ENCODE results near the gene KLHL6. TPM values are rescaled to one million over a fixed set of nuclear protein-coding genes. Genes with fewer than 3 reads are reported as not detected.

KLHL6 gene
- total and polyA plus RNA-seq, 7 donors = 0.12 to 1.3 (median 0.42) TPM

DNA sequence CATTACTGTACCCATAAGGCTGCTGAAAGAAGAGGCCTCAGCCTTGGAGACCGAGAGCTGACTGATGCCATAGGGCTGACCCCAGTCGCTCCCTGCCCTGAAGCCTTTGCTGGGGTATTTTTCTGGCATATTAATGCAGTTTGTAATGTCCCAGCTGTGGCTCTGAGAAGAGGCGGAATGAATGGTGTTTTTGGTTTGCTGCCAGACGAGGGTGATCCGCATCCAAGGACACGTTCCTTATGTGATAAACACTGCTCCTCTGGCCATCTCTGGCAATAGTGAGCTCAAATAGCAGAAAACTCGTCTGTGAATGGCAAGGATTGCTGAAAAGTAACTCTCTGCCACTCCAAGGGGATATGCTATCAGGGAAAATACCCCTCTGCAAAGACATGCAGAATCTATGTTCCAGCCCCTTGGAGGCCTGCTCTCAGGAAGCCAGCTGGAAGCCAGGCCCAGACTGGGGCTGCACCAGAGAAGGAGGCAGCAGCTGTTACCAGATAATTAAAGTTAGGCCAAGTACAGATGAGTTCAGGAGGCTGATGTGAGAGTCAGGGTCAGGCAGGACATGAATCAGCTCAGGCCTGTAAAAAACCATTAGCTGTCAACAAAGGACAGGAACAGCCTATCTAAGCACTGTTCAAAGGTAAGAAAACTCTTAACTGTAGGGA is 28.9 kb upstream of the KLHL6 start:
- intact Hi-C loops (cut with DNase I) = loop anchor here in 1 of 2 donors (5.0 kb wide), 1 partner anchor 43 kb away; no protein-coding TSS in a partner anchor
- ATAC-seq = peak; percentile 79 to 90 (median 86)
- 9 to 15% (median 15%) methylated on average over 7 of the region's 7 CpGs for WGBS, 3 donors
- no peak overlapping the region for H3K4me3 ChIP-seq
- peak overlapping the region; percentile 66 for H3K27ac ChIP-seq
- peak; percentile 32 to 69 for DNase-seq
- H3K27me3 ChIP-seq (ENCODE audit: insufficient read depth in 3 of 3, low read length in 2 of 3) = no peaks in the 10 kb centered on the region
- TF ChIP-seq, protein P1, sequence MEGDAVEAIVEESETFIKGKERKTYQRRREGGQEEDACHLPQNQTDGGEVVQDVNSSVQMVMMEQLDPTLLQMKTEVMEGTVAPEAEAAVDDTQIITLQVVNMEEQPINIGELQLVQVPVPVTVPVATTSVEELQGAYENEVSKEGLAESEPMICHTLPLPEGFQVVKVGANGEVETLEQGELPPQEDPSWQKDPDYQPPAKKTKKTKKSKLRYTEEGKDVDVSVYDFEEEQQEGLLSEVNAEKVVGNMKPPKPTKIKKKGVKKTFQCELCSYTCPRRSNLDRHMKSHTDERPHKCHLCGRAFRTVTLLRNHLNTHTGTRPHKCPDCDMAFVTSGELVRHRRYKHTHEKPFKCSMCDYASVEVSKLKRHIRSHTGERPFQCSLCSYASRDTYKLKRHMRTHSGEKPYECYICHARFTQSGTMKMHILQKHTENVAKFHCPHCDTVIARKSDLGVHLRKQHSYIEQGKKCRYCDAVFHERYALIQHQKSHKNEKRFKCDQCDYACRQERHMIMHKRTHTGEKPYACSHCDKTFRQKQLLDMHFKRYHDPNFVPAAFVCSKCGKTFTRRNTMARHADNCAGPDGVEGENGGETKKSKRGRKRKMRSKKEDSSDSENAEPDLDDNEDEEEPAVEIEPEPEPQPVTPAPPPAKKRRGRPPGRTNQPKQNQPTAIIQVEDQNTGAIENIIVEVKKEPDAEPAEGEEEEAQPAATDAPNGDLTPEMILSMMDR (IDR thresholded peaks at IDR 0.05) = no peak
- no peaks in the 10 kb centered on the region for H3K9me3 ChIP-seq
- H3K4me1 ChIP-seq = peaks cover 49% of the 10 kb centered on the region
- no peaks in the 10 kb centered on the region for H3K36me3 ChIP-seq (ENCODE audit: insufficient read depth in 1 of 2, low read depth in 1 of 2)

- peaks cover 49% of the 10 kb centered on the region for H3K4me1 ChIP-seq
- H3K27ac ChIP-seq = peak overlapping the region; percentile 66
- H3K27me3 ChIP-seq (ENCODE audit: insufficient read depth in 3 of 3, low read length in 2 of 3) = no peaks in the 10 kb centered on the region
- TF ChIP-seq, protein P1 (IDR thresholded peaks at IDR 0.05) = no peak
- ATAC-seq = peak; percentile 4 to 60 (median 46)
- intact Hi-C loops (cut with DNase I) = loop anchor here in 1 of 2 donors (5.0 kb wide), 1 partner anchor 44 kb away; no protein-coding TSS in a partner anchor
- no peak for DNase-seq
- 42 to 66% (median 43%) methylated on average over 5 of the region's 5 CpGs for WGBS, 3 donors
- no peaks in the 10 kb centered on the region for H3K9me3 ChIP-seq
- H3K36me3 ChIP-seq (ENCODE audit: insufficient read depth in 1 of 2, low read depth in 1 of 2) = no peaks in the 10 kb centered on the region
- no peak overlapping the region for H3K4me3 ChIP-seq
Measured at GRCh38 chr3:183583331-183584245, 28.1 kb upstream of the KLHL6 start.

GRCh38 chr3:183582161-183582560 is 26.7 kb upstream of the KLHL6 start:
- Histone ChIP-seq H3K27me3 (ENCODE audit: insufficient read depth in 3 of 3, low read length in 2 of 3) (no peaks in the 10 kb centered on the region), H3K36me3 (ENCODE audit: insufficient read depth in 1 of 2, low read depth in 1 of 2) (no peaks in the 10 kb centered on the region), H3K4me1 (peaks cover 49% of the 10 kb centered on the region), H3K4me3 (no peak overlapping the region), H3K27ac (peak overlapping the region; percentile 7), H3K9me3 (no peaks in the 10 kb centered on the region)
- intact Hi-C loops (cut with DNase I) = loop anchor here in 1 of 2 donors (5.0 kb wide), 1 partner anchor 45 kb away; no protein-coding TSS in a partner anchor
- no peak for DNase-seq
- ATAC-seq = no peak
- WGBS, 3 donors = 47 to 76% (median 55%) methylated on average over 1 of the region's 1 CpG
- TF ChIP-seq, protein P1 (IDR thresholded peaks at IDR 0.05) = no peak

DNA sequence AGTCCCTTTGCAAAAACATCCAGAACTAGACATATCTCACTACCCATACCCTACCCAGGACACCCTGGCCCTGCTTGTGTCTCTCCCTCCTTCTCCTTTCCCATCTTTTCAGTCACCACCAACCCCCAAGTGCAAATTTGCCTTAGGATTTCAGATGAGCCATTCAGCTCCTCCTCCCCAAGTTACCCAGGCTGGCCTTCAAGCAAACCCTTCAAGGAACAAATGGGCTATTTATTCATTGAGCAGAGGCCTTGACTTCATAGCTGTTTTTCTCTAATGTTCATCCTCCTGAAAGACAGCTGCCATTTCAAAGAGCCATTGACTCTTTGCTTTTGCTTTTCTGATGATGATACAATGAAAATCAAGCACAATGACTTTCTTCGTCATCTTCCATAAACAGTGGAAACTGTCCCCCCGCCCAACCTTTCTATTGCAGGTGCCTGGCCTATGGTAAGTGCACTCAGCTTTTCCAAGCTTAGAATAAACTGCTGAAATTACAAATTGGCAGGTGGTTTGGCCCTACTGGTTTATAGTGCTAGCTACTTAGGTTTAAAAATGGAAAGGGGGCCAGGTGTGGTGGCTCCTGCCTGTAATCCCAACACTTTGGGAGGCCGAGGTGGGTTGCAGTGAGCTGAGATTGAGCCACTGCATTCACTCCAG is 26.1 kb upstream of the KLHL6 start:
- WGBS, 3 donors = 56 to 79% (median 60%) methylated on average over 3 of the region's 3 CpGs
- peaks cover 49% of the 10 kb centered on the region for H3K4me1 ChIP-seq

More for the DNA sequence above, 26.1 kb upstream of the KLHL6 start:
- intact Hi-C loops (cut with DNase I) = loop anchor here in 1 of 2 donors (5.0 kb wide), 1 partner anchor 46 kb away; no protein-coding TSS in a partner anchor
- Histone ChIP-seq H3K4me3 (no peak overlapping the region), H3K9me3 (no peaks in the 10 kb centered on the region), H3K36me3 (ENCODE audit: insufficient read depth in 1 of 2, low read depth in 1 of 2) (no peaks in the 10 kb centered on the region), H3K27me3 (ENCODE audit: insufficient read depth in 3 of 3, low read length in 2 of 3) (no peaks in the 10 kb centered on the region), H3K27ac (peak overlapping the region; percentile 46)
- ATAC-seq (no peak), DNase-seq (no peak)
- TF ChIP-seq, protein P1 (IDR thresholded peaks at IDR 0.05) = no peak
